ENCODE data around the gene HDAC6.

Gene HDAC6

DNA sequence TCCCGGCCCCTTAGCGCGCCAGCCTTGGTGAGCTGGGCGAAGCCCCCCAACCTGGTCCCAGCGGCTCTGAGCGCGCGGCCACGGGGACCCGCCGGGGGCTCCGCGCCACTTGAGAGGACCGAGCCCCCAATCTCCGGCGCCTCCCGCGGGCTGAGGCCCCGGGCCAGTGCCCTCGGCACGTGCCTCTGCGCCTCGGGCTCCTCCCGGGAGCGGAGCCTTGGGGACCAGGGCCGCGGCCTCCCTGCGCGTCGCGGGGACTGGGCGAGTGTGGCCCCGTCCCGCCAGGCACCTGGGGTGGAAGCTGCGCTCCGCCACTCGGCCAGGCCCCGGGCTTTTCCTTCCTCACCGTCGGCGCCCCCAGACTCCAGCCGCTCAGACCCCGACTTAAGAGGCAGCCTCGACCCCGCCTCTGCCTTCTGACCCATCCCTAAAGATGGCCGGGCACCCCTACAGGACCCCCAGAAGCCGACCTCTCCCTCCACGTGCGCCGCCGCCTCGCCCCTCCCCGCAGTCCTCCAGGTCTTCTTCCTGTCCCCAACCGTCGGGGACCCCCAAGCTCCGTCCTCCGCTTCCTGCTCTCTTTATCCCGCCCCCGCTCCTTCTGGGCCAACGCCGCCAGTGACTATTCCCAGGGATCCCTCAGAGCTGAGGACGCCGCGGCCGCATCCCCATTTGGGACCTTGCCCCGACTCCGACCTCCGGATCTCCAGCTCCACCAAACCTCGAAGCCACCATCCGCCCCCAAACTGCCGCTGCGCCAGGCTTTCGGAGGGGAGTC, 25.2 kb downstream of the HDAC6 start:
- Histone ChIP-seq H3K36me3 (ENCODE audit: control insufficient read depth in 2 of 2, insufficient read depth in 1 of 2, low read length in 2 of 2) (peaks cover 0 to 39% of the 10 kb centered on the region in 2 experiments; a peak in 1 of 3 replicates), H3K9me3 (ENCODE audit: control insufficient read depth, insufficient read depth, low read depth, low read length) (no peaks in the 10 kb centered on the region), H3K4me3 (ENCODE audit: low read depth, low read length) (no peak overlapping the region), H3K4me1 (ENCODE audit: control insufficient read depth, insufficient read depth, low read length) (no peaks in the 10 kb centered on the region), H3K27ac (ENCODE audit: extremely low read depth, low read depth, low read length) (no peak overlapping the region)
- ChIA-PET POLR2A (no interaction called here), CTCF (interaction anchor here (0.6 kb wide), 1 partner anchor 176 kb away, joined by 7 read pairs; no protein-coding TSS in a partner anchor)
- TF ChIP-seq ZNF701 (tag by site-specific recombination; IDR thresholded peaks at IDR 0.05) (no peak), GLIS1 (tag by site-specific recombination; IDR thresholded peaks at IDR 0.05) (no peak), ZNF585B (tag by site-specific recombination; IDR thresholded peaks at IDR 0.05) (no peak), ZNF48 (tag by site-specific recombination; IDR thresholded peaks at IDR 0.05) (no peak), SETDB1 (IDR thresholded peaks at IDR 0.05; ENCODE audit: insufficient read length, low read length) (no peak), ZNF341 (tag by site-specific recombination; IDR thresholded peaks at IDR 0.05; ENCODE audit: low read depth) (peak; percentile 23; the same call in 1 of the 2 replicates)
- TF ChIP-seq, protein P1, sequence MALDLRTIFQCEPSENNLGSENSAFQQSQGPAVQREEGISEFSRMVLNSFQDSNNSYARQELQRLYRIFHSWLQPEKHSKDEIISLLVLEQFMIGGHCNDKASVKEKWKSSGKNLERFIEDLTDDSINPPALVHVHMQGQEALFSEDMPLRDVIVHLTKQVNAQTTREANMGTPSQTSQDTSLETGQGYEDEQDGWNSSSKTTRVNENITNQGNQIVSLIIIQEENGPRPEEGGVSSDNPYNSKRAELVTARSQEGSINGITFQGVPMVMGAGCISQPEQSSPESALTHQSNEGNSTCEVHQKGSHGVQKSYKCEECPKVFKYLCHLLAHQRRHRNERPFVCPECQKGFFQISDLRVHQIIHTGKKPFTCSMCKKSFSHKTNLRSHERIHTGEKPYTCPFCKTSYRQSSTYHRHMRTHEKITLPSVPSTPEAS (tag by site-specific recombination; IDR thresholded peaks at IDR 0.05), result no peak
- TF ChIP-seq, protein P2, sequence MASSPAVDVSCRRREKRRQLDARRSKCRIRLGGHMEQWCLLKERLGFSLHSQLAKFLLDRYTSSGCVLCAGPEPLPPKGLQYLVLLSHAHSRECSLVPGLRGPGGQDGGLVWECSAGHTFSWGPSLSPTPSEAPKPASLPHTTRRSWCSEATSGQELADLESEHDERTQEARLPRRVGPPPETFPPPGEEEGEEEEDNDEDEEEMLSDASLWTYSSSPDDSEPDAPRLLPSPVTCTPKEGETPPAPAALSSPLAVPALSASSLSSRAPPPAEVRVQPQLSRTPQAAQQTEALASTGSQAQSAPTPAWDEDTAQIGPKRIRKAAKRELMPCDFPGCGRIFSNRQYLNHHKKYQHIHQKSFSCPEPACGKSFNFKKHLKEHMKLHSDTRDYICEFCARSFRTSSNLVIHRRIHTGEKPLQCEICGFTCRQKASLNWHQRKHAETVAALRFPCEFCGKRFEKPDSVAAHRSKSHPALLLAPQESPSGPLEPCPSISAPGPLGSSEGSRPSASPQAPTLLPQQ (tag by site-specific recombination; IDR thresholded peaks at IDR 0.05), result no peak

DNA sequence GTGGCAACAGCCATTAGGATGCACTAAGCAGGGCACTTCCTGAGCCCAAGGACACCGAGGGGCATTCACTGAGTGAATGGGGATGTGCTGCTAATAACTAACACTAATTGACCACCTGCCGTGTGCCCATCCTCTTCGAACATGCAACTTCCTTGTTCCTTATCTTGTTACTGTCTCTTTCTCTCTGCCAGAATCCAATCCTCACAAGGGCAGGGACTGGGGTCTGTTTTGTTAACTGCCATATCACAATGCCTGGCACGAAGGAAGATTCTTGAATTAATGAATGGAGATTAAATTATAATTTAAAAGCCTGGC, 25.7 kb downstream of the HDAC6 start:
- ChIA-PET POLR2A (no interaction called here), CTCF (interaction anchor here (0.6 kb wide), 1 partner anchor 175 kb away, joined by 7 read pairs; no protein-coding TSS in a partner anchor)
- no peak overlapping the region for H3K27ac ChIP-seq (ENCODE audit: extremely low read depth, low read depth, low read length)
- peaks cover 0 to 33% of the 10 kb centered on the region in 2 experiments; a peak in 1 of 3 replicates for H3K36me3 ChIP-seq (ENCODE audit: control insufficient read depth in 2 of 2, insufficient read depth in 1 of 2, low read length in 2 of 2)
- H3K9me3 ChIP-seq (ENCODE audit: control insufficient read depth, insufficient read depth, low read depth, low read length), result no peaks in the 10 kb centered on the region
- H3K4me3 ChIP-seq (ENCODE audit: low read depth, low read length), result no peak overlapping the region
- no peak for TF ChIP-seq ZNF223 (tag by site-specific recombination; IDR thresholded peaks at IDR 0.05)
- TF ChIP-seq MZF1 (tag by site-specific recombination; IDR thresholded peaks at IDR 0.05; ENCODE audit: borderline replicate concordance), result no peak
- TF ChIP-seq ZIC2 (tag by site-specific recombination; IDR thresholded peaks at IDR 0.05), result no peak
- no peak for TF ChIP-seq ZNF324 (tag by site-specific recombination; IDR thresholded peaks at IDR 0.05)
- TF ChIP-seq ZNF792 (tag by site-specific recombination; IDR thresholded peaks at IDR 0.05), result no peak
- TF ChIP-seq, protein P3, sequence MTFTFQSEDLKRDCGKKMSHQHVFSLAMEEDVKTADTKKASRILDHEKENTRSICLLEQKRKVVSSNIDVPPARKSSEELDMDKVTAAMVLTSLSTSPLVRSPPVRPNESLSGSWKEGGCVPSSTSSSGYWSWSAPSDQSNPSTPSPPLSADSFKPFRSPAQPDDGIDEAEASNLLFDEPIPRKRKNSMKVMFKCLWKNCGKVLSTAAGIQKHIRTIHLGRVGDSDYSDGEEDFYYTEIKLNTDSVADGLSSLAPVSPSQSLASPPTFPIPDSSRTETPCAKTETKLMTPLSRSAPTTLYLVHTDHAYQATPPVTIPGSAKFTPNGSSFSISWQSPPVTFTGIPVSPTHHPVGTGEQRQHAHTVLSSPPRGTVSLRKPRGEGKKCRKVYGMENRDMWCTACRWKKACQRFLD (tag by site-specific recombination; IDR thresholded peaks at IDR 0.05), result no peak
- TF ChIP-seq TRIM28 (IDR thresholded peaks at IDR 0.05; ENCODE audit: borderline replicate concordance, low read length), result no peak
- no peak for TF ChIP-seq ZFP37 (tag by site-specific recombination; IDR thresholded peaks at IDR 0.05)
- TF ChIP-seq ZFP69B (tag by site-specific recombination; IDR thresholded peaks at IDR 0.05), result no peak
- no peak for TF ChIP-seq GLIS1 (tag by site-specific recombination; IDR thresholded peaks at IDR 0.05)
- no peak for TF ChIP-seq ZNF76 (tag by site-specific recombination; IDR thresholded peaks at IDR 0.05; ENCODE audit: borderline replicate concordance, low read depth)
- no peak for TF ChIP-seq ZNF777 (tag by site-specific recombination; IDR thresholded peaks at IDR 0.05; ENCODE audit: borderline replicate concordance)
- TF ChIP-seq ZNF654 (tag by site-specific recombination; IDR thresholded peaks at IDR 0.05; ENCODE audit: low read depth), result no peak
- TF ChIP-seq BCL11A (tag by site-specific recombination; IDR thresholded peaks at IDR 0.05; ENCODE audit: low read depth), result no peak
- TF ChIP-seq ZNF394 (tag by site-specific recombination; IDR thresholded peaks at IDR 0.05; ENCODE audit: borderline replicate concordance), result no peak
- no peak for TF ChIP-seq ZNF112 (tag by site-specific recombination; IDR thresholded peaks at IDR 0.05)
- no peak for TF ChIP-seq ZNF558 (tag by site-specific recombination; IDR thresholded peaks at IDR 0.05)
- H3K4me1 ChIP-seq (ENCODE audit: control insufficient read depth, insufficient read depth, low read length), result no peaks in the 10 kb centered on the region

All from HEK293 (cell line).